Measurements from ENCODE around the gene UNK. TPM values are rescaled to one million over a fixed set of nuclear protein-coding genes. Genes with fewer than 3 reads are reported as not detected.
A peak's percentile ranks its signal among the peaks of the same experiment; 100 is the strongest.

UNK gene
- total and polyA plus RNA-seq, 2 of the 13 experiments (the other 11 are each of a cell fraction or from before 2014, with no cell fraction given), result 31.6 to 33.0 TPM

DNA sequence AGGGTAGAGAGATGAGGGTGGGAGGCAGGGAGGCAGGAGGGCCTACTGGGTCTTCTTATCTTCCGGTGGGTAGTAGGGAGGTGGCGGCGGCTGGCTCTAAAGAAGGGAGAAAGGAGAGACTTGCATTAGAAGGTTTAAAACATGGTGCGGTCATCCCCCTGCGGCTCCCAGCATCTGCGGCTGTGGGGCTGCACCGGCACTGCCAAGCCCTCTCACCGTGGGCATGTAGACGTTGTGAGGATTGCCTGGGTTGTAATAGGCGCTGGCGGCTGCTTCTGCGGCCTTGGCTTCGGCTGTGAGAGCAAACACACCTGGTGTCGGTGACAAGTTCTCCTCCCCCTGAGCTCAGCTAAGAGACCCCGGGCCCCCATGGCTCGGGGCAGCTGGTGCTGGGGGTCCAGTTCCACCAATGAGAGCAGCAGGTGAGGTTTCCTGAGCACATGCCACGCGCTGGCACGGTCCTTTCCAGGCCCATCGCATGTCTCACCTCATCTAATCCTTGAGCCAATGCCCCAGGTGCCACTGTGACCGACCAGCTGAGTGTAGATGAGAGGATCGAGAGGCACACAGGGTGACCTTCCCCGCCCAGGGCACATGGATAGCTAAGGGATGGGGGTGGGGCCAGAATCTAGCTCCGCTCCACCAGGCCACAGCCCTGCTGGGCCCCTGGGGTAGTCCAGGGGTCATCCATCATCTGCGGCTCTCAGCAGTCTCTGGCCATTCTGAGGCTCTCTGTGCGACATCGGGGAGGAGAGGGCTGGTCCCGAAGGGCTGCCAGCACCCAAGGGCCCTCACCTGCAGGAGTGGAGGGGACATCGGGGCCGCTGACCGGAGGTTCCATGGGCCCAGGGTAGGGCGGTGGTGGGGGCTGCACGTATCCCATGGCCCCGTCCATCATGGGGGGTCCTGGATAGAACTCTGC is 62.3 kb downstream of the UNK start (continued):
- TF ChIP-seq, protein P1, sequence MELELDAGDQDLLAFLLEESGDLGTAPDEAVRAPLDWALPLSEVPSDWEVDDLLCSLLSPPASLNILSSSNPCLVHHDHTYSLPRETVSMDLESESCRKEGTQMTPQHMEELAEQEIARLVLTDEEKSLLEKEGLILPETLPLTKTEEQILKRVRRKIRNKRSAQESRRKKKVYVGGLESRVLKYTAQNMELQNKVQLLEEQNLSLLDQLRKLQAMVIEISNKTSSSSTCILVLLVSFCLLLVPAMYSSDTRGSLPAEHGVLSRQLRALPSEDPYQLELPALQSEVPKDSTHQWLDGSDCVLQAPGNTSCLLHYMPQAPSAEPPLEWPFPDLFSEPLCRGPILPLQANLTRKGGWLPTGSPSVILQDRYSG (CRISPR knock-in tag; IDR thresholded peaks at IDR 0.05), result no peak
- TF ChIP-seq, protein P2, sequence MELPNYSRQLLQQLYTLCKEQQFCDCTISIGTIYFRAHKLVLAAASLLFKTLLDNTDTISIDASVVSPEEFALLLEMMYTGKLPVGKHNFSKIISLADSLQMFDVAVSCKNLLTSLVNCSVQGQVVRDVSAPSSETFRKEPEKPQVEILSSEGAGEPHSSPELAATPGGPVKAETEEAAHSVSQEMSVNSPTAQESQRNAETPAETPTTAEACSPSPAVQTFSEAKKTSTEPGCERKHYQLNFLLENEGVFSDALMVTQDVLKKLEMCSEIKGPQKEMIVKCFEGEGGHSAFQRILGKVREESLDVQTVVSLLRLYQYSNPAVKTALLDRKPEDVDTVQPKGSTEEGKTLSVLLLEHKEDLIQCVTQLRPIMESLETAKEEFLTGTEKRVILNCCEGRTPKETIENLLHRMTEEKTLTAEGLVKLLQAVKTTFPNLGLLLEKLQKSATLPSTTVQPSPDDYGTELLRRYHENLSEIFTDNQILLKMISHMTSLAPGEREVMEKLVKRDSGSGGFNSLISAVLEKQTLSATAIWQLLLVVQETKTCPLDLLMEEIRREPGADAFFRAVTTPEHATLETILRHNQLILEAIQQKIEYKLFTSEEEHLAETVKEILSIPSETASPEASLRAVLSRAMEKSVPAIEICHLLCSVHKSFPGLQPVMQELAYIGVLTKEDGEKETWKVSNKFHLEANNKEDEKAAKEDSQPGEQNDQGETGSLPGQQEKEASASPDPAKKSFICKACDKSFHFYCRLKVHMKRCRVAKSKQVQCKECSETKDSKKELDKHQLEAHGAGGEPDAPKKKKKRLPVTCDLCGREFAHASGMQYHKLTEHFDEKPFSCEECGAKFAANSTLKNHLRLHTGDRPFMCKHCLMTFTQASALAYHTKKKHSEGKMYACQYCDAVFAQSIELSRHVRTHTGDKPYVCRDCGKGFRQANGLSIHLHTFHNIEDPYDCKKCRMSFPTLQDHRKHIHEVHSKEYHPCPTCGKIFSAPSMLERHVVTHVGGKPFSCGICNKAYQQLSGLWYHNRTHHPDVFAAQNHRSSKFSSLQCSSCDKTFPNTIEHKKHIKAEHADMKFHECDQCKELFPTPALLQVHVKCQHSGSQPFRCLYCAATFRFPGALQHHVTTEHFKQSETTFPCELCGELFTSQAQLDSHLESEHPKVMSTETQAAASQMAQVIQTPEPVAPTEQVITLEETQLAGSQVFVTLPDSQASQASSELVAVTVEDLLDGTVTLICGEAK (IDR thresholded peaks at IDR 0.05), result no peak
- TF ChIP-seq, protein P2 (CRISPR knock-in tag; IDR thresholded peaks at IDR 0.05), result peak; percentile 91
- no peak for TF ChIP-seq SYNCRIP (IDR thresholded peaks at IDR 0.05; ENCODE audit: insufficient read depth, low read depth, low read length)
- peak; percentile 95 for TF ChIP-seq ESRRA (CRISPR knock-in tag; IDR thresholded peaks at IDR 0.05; ENCODE audit: low read depth)
- TF ChIP-seq RNF2 (conservative IDR thresholded peaks at IDR 0.05; ENCODE audit: low read depth), result peak; percentile 92
- TF ChIP-seq, protein P3, sequence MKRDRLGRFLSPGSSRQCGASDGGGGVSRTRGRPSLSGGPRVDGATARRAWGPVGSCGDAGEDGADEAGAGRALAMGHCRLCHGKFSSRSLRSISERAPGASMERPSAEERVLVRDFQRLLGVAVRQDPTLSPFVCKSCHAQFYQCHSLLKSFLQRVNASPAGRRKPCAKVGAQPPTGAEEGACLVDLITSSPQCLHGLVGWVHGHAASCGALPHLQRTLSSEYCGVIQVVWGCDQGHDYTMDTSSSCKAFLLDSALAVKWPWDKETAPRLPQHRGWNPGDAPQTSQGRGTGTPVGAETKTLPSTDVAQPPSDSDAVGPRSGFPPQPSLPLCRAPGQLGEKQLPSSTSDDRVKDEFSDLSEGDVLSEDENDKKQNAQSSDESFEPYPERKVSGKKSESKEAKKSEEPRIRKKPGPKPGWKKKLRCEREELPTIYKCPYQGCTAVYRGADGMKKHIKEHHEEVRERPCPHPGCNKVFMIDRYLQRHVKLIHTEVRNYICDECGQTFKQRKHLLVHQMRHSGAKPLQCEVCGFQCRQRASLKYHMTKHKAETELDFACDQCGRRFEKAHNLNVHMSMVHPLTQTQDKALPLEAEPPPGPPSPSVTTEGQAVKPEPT (CRISPR knock-in tag; IDR thresholded peaks at IDR 0.05; ENCODE audit: low read depth), result 0 out of 2 replicates have a peak, but pooled peaks have one; percentile 82
- TF ChIP-seq, protein P4, sequence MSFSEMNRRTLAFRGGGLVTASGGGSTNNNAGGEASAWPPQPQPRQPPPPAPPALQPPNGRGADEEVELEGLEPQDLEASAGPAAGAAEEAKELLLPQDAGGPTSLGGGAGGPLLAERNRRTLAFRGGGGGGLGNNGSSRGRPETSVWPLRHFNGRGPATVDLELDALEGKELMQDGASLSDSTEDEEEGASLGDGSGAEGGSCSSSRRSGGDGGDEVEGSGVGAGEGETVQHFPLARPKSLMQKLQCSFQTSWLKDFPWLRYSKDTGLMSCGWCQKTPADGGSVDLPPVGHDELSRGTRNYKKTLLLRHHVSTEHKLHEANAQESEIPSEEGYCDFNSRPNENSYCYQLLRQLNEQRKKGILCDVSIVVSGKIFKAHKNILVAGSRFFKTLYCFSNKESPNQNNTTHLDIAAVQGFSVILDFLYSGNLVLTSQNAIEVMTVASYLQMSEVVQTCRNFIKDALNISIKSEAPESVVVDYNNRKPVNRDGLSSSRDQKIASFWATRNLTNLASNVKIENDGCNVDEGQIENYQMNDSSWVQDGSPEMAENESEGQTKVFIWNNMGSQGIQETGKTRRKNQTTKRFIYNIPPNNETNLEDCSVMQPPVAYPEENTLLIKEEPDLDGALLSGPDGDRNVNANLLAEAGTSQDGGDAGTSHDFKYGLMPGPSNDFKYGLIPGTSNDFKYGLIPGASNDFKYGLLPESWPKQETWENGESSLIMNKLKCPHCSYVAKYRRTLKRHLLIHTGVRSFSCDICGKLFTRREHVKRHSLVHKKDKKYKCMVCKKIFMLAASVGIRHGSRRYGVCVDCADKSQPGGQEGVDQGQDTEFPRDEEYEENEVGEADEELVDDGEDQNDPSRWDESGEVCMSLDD (CRISPR knock-in tag; IDR thresholded peaks at IDR 0.05; ENCODE audit: borderline replicate concordance), result no peak; the same call in 1 of the 2 replicates
- 0 out of 2 replicates have a peak, but pooled peaks have one; percentile 68 for TF ChIP-seq MIER2 (CRISPR knock-in tag; IDR thresholded peaks at IDR 0.05)
- TF ChIP-seq PAX8 (CRISPR knock-in tag; IDR thresholded peaks at IDR 0.05; ENCODE audit: borderline replicate concordance), result peak; percentile 46; the same call in 1 of the 2 replicates
- TF ChIP-seq SP1 (IDR thresholded peaks at IDR 0.05), result no peak
- peak; percentile 77; the same call in 1 of the 2 replicates for TF ChIP-seq SP1 (CRISPR knock-in tag; IDR thresholded peaks at IDR 0.05)
- TF ChIP-seq ZNF329 (CRISPR knock-in tag; IDR thresholded peaks at IDR 0.05; ENCODE audit: low read depth), result peak; percentile 77
- peak; percentile 73; the same call in 1 of the 2 replicates for TF ChIP-seq SSRP1 (CRISPR knock-in tag; IDR thresholded peaks at IDR 0.05)

Data from HepG2 (cell line).